ENCODE measurements around the gene CACNA2D1. TPM values are rescaled to one million over a fixed set of nuclear protein-coding genes. Genes with fewer than 3 reads are reported as not detected.
A peak's percentile ranks its signal among the peaks of the same experiment; 100 is the strongest.

Gene CACNA2D1
- total and polyA plus RNA-seq, 7 donors: 0.23 to 115 (median 59.7) TPM

DNA sequence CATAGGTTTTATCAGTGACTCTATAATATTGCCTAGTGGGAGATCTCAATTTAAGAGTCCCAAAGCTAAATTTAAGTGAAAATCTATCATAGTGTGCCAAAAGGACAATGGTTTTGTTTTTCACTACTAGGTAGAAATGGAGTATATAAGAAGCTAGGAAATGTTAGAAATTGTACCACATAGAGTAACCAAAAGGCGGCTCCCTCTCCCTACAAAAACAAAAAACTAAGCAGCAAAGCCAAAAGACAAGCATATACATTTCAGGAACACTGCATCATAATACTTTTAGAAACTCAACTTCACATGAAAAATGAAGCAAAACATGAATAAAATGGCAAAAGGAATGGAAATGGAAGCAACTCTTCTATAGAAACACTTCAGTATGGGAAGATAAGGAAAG, 271.6 kb downstream of the CACNA2D1 start:
- Histone ChIP-seq H3K36me3 (no peaks in the 10 kb centered on the region), H3K4me3 (no peak overlapping the region), H3K27me3 (no peaks in the 10 kb centered on the region), H3K27ac (no peak overlapping the region), H3K9me3 (no peaks in the 10 kb centered on the region), H3K4me1 (peaks cover 0 to 5% (median 0%) of the 10 kb centered on the region in 4 donors)
- intact Hi-C loops (cut with DNase I): no loop called here
- WGBS, 2 donors: 83 to 96% methylated on average over 1 of the region's 1 CpG
- TF ChIP-seq, protein P1, sequence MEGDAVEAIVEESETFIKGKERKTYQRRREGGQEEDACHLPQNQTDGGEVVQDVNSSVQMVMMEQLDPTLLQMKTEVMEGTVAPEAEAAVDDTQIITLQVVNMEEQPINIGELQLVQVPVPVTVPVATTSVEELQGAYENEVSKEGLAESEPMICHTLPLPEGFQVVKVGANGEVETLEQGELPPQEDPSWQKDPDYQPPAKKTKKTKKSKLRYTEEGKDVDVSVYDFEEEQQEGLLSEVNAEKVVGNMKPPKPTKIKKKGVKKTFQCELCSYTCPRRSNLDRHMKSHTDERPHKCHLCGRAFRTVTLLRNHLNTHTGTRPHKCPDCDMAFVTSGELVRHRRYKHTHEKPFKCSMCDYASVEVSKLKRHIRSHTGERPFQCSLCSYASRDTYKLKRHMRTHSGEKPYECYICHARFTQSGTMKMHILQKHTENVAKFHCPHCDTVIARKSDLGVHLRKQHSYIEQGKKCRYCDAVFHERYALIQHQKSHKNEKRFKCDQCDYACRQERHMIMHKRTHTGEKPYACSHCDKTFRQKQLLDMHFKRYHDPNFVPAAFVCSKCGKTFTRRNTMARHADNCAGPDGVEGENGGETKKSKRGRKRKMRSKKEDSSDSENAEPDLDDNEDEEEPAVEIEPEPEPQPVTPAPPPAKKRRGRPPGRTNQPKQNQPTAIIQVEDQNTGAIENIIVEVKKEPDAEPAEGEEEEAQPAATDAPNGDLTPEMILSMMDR (IDR thresholded peaks at IDR 0.05): no peak
- TF ChIP-seq POLR2A (IDR thresholded peaks at IDR 0.05) (no peak), POLR2AphosphoS5 (IDR thresholded peaks at IDR 0.05) (no peak), EP300 (IDR thresholded peaks at IDR 0.05) (no peak)
- no peak for DNase-seq

DNA sequence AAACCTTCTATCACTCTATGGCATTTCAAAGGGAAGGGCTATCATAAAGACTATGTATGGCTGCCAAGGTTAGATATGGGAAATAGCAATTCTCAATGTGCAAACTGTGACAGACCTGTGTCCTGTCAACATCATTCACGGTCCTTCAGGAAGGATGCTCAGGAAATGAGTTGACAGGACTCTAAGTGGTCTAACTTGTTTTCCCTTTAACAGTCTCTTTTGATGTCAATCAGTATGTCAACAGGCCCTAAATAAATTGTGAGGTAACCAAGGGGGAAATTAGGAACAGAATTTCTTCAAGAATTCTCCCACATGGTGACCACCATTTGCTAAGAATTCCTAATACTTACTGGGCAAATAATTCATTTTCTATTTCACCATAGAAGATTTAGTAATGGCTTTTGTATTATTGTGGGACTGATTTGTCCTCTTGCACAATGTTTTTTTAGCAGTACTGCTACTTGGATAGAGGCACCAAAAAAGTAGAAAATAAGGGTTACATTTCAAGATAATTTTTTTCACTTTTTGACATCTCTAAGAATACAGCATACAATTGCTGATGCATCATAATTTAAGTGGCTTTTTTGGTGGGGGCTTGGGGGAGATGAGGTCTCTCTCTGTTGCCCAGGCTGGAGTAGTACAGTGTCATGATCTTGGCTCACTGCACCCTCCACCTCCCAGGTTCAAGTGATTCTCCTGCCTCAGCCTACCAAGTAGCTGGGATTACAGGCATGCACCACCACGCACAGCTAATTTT, 275.8 kb downstream of the CACNA2D1 start:
- Histone ChIP-seq H3K4me3 (no peak overlapping the region), H3K9me3 (no peaks in the 10 kb centered on the region), H3K27me3 (no peaks in the 10 kb centered on the region), H3K36me3 (no peaks in the 10 kb centered on the region), H3K27ac (no peak overlapping the region), H3K4me1 (peaks cover 0 to 22% (median 13%) of the 10 kb centered on the region in 4 donors)
- WGBS, 2 donors: 51 to 75% methylated on average over 2 of the region's 2 CpGs
- TF ChIP-seq POLR2AphosphoS5 (IDR thresholded peaks at IDR 0.05): no peak
- no peak for TF ChIP-seq POLR2A (IDR thresholded peaks at IDR 0.05)
- TF ChIP-seq, protein P1 (IDR thresholded peaks at IDR 0.05): no peak
- no peak for TF ChIP-seq EP300 (IDR thresholded peaks at IDR 0.05)
- no peak for DNase-seq
- intact Hi-C loops (cut with DNase I): no loop called here

DNA sequence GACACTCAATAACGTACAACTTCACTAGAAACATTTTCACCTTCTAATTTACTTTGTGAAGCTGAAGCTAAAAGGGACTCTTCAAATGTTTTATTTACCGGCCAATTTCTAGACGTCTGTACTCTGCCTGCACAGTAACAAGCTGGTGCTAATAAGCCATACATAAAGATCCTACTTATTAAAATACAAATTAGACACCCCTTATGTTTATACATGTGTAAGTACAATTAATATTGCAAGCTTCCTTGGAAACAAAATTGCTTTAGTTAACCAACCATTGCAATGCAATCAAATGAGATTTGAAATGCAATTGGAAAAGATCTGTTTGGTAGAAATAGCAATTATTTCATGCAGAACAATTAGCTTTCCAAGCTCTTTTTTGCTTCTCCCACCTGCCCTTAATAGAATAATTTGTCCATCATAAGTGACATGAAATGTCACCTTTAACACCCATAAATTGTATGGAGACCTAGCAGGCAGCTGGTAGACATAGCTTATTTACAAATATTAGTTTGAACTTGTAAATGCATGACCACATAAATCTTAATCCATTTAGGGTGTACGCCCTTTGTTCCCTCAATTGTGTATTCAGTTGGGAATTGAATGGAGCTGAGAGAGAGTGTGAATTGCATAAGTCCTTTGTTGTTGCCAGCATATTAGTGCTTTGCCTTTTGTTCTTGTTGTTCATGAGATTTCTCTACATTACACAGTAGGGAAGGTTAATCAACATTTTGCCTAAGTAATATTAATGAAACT, 277.1 kb downstream of the CACNA2D1 start:
- Histone ChIP-seq H3K36me3 (no peaks in the 10 kb centered on the region), H3K4me3 (no peak overlapping the region), H3K9me3 (no peaks in the 10 kb centered on the region), H3K27me3 (no peaks in the 10 kb centered on the region), H3K27ac (no peak overlapping the region), H3K4me1 (peaks cover 0 to 22% (median 13%) of the 10 kb centered on the region in 4 donors)
- WGBS, 2 donors: 69 to 85% methylated on average over 4 of the region's 4 CpGs
- intact Hi-C loops (cut with DNase I): no loop called here
- TF ChIP-seq EP300 (IDR thresholded peaks at IDR 0.05) (no peak), POLR2AphosphoS5 (IDR thresholded peaks at IDR 0.05) (no peak), POLR2A (IDR thresholded peaks at IDR 0.05) (no peak)
- TF ChIP-seq, protein P1 (IDR thresholded peaks at IDR 0.05): no peak
- no peak for DNase-seq

DNA sequence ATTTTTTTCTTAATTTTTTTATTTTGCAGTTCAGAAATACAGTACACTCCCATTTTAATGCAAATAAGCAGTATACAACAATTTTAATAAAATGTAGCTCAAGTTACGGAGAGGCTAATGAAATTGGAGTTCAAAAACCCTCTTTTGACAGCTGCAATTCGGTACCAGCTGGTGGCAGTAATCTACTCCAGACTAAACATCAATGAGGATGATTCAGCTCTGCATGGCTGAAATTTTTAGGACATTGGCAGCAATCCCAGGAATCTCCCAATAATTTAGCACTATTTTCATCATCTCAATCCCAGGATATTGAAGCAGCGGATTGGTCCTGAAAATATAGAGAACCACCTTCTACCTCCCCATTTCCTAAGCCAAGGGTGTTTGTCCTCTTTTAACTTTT, 278.8 kb downstream of the CACNA2D1 start:
- 40 to 53% methylated on average over 3 of the region's 3 CpGs for WGBS, 2 donors
- Histone ChIP-seq H3K36me3 (no peaks in the 10 kb centered on the region), H3K27ac (no peak overlapping the region), H3K9me3 (no peaks in the 10 kb centered on the region), H3K4me3 (no peak overlapping the region), H3K4me1 (peaks cover 0 to 22% (median 13%) of the 10 kb centered on the region in 4 donors), H3K27me3 (no peaks in the 10 kb centered on the region)
- no peak for DNase-seq
- TF ChIP-seq, protein P1 (IDR thresholded peaks at IDR 0.05): peak in 1 of 4 experiments; percentile 17
- peak in 1 of 4 donors; percentile 31 for TF ChIP-seq POLR2AphosphoS5 (IDR thresholded peaks at IDR 0.05)
- no peak for TF ChIP-seq POLR2A (IDR thresholded peaks at IDR 0.05)
- no peak for TF ChIP-seq EP300 (IDR thresholded peaks at IDR 0.05)
- intact Hi-C loops (cut with DNase I): no loop called here
